Neural cell (in vitro differentiated cells): ENCODE results near the gene VWA5B1.

Experiments
- POLR2AphosphoS5 ChIP-seq: IDR thresholded peaks from 2 replicates; pipeline ENCODE4 v1.6.1; 2012
- SMC3 ChIP-seq: fragments of 450-650 bp; conservative IDR thresholded peaks from 2 replicates; pipeline ENCODE4 v1.6.1; 2014; ENCODE audit warnings: antibody characterized with exemption, mild to moderate bottlenecking, moderate library complexity; ENCODE audit not compliant: poor library complexity

DNA sequence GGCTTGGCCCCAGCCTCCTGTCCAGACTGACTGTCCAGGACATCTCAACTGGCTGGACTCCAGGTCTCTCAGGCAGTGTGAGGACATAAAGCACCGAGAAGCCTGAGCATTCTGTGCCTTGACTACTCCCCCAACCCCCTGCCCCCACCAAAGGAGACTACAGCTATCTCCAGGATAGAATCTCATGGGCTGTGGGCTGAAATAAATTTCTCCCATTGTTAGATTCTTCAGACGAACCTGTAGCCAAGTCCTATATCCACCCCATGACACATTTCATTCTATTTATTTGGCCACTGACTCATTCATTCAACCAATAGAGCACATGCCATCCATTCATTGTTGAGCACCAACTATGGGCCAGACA lies 11.4 kb downstream of the VWA5B1 start:
- TF ChIP-seq SMC3 (no peak), POLR2AphosphoS5 (no peak)
